Middle frontal gyrus (tissue), 1 donor: Measurements from ENCODE around the gene FZD10.

Experiments used
- DNase-seq: peaks from one replicate; pipeline ENCODE4 v3.0.0-alpha.2; 2015; ENCODE audit warnings: low spot score; ENCODE audit errors: extremely low spot score

The FZD10 gene

DNA sequence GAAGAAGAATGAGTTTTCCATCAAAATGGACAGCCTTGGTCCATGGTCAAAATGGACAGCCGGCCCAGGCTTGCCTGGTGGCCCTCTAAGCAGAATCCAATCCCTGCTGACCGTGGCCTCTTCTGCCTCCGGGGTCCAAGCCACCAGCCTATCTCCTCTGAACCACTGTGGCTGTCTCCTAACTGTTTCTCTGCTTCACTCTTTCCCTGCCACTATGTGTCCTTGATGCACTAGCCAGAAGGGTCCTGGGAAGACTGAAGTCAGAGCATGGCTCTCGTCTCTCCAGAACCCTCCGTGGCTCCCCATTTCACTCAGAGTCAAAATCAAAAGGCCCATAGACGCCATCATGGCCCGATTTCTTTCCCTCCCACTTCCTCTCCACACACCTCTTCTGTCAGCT is 8.5 kb upstream of the FZD10 start:
- DNase-seq = no peak

DNA sequence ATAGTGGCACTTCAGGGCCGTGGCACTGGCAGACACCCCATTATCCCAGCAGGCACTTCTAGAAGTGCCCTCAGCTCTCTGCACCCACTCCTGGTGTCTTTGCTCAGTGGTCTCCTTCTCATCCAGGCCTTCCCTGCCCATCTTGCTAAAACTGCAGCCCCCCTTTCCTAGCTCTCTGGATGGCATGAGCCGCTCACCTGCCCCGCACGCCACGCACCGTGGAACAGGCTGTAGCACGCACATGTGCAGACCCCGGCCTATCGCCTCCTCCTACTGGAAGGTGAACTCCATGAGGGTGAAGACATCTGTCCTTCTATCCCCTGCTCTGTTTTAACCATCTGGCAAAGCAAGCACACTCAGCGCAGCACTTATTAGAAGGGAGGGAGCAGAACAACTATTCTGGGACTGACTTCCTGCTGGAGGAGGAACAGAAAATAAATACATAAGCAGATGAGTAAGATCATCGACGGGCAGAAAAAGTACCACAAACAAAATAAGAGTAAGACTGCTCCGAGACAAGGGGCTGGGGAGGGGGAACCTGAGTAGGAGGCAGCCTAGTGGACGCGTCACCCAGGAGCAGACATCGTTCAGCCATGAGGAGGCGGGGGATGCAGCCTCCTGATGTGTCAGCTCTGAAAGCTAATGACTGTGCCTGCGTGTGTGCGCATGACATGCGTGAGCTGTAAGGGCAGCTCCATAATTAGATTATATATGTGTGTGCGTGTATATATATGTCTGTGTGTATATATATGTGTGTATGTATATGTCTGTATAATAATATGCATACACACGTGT is 7.8 kb upstream of the FZD10 start:
- DNase-seq = no peak

DNA sequence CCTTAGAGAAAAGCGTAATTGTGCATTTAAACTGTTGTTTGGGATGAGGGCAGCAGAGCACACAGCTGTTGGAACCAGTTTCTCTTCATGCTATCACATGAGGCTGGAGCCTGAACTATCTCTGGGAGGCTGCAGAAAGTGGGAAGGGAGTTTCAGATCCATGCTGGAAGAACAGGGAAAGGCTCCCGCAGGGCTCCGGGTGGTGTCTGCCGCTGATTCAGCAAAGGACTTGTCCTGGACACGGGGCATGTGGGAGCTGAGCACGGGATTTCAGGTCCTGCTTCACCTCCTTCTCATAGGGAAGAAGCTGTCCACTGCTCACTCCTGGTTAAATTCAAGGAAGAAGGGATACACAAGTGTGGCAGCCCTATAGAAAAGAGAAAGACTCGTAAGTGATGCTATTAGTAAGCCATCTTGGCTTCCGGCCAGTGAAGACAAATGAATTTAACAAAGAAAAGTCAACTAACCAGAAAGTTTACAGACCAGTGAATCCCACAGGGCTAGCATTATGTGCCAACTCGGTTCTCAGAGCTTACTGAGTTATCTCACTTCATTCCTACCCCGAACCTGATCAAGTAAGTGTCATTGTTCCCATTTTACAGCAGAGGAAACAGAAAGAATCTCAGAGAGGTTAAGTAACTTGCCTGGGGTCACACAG is 6.7 kb upstream of the FZD10 start:
- DNase-seq = no peak

DNA sequence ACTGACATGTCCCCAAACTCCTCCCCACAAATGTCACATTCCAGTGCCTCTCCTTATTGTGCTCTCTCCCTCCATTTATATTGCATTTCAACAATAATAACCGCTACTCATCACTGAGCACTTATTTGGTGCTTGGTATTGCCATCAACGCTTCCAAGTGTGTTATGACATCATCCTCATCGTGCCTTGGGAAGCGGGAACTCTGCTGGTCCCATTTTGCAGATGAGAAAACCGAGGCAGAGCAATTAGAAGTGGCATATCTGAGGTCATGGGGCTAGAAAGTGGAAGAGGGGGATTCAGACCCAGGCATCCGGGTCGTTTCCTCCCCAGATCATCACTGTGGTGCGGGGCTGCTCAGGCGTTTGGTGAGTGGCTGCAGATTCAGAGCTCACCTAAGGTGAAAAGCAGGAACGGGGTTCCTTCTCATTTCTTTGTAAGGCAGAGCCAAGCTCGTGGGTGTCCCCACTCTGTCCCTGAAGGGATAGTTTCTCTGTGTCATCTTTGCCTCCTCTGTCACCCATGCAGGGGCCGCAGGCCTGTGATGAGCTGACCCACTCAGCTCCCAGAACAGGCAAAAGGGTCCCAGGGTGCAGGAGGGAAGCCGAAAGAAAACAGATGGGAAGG is 5.5 kb upstream of the FZD10 start:
- DNase-seq = no peak

- DNase-seq = no peak
Observed at GRCh38 chr12:130157998-130158753, 4.1 kb upstream of the FZD10 start.

DNA sequence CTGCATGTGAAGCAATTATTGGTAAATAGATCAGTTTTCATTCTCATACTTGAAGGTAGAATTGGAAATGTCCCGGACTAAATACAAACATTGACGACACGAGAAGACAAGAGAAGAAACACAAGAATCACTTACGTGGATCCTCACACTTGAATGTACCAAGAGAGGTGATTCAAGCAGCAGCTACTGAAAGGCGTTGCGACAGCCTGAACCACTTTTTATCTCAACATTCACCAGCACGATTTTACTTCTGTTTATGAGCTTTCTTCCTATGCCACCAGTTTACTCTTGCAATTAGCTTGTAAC is 3.6 kb upstream of the FZD10 start:
- no peak for DNase-seq

DNA sequence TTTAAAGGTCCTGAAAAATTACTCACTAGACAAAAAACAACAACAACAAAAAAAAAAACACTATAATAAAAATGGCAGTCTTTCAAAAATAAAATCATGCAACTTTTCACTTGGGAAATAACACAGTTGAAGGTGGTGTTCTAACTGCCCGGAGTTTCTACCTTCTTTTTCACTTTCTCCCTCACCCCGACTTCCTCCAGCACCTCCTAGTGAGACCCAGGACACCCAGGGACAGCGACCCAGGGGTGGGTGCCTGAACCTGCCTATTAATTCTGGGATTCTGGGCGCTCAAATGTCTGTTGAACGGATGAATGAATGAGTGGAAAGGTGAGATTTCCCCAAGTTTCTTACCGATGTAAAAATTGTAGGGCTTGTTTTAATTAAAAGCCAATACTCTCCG is 2.0 kb upstream of the FZD10 start:
- DNase-seq = no peak

DNA sequence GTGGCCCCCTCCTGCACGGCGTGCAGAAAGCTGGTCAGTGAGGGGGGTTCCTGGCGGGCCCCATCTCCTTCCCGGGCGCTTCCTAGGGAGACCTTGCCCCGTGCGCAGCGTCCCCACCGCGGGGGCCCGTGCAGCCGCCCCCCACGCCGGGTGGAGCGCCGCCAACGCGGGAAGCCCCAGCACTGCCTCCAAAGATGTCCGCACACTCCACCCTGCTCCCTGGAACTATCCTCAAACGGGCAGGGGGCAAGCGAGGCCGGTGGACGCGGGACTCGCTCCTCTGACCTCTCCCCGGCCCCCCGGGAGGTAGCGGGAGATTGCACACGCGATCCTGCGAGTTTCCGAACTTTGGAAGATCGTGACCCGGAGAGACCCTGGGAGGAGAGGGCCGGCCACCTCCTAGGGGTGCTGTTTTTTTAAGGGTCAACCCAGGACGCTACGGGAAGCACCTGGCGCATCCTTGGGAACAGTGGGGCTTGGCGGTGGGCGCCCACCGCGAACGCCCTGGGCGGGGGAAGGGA is 1.5 kb upstream of the FZD10 start:
- DNase-seq = no peak

DNA sequence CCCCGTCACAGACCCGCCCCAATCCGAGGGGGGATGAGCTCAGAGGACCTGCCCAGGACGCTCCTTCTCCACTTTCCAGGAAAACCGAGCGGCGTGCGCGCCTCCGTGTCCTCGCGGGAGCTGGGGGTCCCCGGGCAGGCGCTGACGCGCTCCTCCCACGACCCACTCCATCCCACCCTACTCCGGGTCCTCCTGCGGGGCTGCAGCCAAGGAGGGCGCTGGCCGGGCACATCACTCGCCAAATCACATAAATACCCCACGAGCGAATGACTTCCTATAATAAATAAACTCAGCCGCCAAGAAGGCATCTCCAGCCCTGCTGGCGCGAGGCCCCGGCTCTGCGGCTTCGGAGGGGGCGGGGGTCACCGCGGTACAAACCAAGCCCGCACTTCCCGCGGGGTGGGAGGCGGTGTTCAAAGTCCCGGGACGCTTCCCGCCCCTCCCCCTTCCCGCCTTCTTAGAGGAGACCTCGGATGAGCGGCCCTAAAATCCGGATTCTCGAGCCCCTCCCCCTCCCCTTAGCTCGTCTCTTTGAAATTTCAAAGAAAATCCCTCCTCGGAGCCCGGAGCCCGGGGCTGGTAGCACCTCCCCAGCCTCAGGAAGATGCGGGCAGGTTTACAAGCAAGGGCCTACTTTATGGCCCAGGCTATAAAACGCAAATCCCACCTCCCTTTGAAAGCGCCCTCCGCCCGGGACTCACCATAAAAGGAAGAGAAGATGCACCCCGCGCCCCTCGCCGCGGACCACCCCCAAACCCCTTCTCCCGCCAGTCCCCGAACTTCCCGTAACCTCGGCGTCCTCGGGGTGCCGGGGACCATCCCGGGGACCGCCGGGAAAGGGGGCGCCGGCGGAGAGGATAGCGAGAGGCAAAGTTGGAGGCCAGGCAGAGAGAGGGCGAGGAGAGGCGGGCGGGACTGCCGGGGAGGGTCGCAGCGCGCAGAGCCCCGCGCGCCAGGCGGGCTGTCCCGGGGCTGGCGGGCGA is 712 bp upstream of the FZD10 start:
- no peak for DNase-seq

DNA sequence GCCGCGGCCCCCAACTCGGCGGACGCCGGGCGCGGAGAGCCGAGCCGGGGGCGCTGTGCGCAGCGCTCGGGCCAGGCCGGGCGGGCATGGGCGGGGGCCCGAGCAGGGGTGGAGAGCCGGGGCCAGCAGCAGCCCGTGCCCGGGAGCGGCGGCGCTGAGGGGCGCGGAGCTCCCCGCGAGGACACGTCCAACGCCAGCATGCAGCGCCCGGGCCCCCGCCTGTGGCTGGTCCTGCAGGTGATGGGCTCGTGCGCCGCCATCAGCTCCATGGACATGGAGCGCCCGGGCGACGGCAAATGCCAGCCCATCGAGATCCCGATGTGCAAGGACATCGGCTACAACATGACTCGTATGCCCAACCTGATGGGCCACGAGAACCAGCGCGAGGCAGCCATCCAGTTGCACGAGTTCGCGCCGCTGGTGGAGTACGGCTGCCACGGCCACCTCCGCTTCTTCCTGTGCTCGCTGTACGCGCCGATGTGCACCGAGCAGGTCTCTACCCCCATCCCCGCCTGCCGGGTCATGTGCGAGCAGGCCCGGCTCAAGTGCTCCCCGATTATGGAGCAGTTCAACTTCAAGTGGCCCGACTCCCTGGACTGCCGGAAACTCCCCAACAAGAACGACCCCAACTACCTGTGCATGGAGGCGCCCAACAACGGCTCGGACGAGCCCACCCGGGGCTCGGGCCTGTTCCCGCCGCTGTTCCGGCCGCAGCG is 639 bp downstream of the FZD10 start:
- DNase-seq = no peak

DNA sequence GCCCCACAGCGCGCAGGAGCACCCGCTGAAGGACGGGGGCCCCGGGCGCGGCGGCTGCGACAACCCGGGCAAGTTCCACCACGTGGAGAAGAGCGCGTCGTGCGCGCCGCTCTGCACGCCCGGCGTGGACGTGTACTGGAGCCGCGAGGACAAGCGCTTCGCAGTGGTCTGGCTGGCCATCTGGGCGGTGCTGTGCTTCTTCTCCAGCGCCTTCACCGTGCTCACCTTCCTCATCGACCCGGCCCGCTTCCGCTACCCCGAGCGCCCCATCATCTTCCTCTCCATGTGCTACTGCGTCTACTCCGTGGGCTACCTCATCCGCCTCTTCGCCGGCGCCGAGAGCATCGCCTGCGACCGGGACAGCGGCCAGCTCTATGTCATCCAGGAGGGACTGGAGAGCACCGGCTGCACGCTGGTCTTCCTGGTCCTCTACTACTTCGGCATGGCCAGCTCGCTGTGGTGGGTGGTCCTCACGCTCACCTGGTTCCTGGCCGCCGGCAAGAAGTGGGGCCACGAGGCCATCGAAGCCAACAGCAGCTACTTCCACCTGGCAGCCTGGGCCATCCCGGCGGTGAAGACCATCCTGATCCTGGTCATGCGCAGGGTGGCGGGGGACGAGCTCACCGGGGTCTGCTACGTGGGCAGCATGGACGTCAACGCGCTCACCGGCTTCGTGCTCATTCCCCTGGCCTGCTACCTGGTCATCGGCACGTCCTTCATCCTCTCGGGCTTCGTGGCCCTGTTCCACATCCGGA is 1.4 kb downstream of the FZD10 start:
- no peak for DNase-seq

- DNase-seq = no peak
Observed at GRCh38 chr12:130164216-130164542, 1.9 kb downstream of the FZD10 start.

DNA sequence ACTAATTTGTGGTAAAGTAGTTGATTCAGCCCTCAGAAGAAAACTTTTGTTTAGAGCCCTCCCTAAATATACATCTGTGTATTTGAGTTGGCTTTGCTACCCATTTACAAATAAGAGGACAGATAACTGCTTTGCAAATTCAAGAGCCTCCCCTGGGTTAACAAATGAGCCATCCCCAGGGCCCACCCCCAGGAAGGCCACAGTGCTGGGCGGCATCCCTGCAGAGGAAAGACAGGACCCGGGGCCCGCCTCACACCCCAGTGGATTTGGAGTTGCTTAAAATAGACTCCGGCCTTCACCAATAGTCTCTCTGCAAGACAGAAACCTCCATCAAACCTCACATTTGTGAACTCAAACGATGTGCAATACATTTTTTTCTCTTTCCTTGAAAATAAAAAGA is 2.7 kb downstream of the FZD10 start:
- DNase-seq = no peak

DNA sequence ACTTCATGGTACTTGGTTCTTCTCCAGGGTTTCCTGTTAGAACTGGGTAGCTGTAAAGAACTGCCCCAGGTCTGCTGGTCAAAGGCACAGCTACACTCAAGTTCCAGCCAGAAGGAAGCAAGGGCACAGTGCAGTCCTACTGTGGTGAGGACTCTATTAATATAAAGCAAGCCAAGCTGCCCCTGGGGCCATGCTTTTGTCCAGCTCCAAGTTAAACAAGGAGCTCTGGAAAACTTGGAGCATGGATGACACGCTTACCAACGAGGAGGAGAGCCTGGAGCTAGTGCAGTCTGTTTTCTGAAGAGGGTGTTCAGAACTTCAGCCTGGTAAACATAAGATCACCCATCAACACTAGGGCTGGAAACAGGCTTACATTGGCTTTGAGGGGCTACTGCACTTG is 4.0 kb downstream of the FZD10 start:
- no peak for DNase-seq

DNA sequence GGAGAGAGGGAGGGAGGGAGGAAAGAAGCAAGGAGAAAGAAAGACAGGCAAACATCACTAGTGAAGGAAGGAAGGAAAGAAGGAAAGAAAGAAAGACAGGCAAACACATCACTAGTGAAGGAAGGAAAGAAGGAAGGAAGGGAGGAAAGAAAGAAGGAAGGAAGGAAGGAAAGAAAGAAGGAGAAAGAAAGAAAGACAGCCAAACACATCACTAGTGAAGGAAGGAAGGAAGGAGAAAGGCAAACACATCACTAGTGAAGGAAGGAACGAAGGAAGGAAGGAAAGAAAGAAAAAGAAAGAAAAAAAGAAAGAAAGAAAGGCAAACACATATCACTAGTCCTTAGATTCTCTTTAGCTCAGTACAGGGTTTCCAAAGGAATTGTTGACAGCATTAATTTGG is 5.3 kb downstream of the FZD10 start:
- DNase-seq = no peak

GRCh38 chr12:130169256-130169655 is 7.0 kb downstream of the FZD10 start:
- no peak for DNase-seq

DNA sequence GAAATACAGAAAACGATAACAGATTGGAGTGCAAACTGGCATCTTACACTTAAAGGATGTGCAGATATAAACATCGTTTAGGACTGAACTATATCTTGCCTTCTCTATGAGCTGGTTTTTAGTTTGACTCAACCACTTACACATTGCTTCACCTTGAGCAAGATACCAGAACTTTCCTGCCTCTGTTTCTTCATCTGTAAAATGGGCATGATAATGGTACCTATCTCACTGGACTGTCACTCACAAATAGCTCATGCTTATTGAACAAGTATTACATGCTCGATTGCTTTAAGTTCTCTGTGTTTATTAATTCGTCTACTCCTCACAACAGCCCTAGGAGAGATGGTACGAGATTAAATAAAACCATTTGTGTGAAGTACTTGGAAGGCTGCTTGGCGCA is 7.7 kb downstream of the FZD10 start:
- DNase-seq = no peak

DNA sequence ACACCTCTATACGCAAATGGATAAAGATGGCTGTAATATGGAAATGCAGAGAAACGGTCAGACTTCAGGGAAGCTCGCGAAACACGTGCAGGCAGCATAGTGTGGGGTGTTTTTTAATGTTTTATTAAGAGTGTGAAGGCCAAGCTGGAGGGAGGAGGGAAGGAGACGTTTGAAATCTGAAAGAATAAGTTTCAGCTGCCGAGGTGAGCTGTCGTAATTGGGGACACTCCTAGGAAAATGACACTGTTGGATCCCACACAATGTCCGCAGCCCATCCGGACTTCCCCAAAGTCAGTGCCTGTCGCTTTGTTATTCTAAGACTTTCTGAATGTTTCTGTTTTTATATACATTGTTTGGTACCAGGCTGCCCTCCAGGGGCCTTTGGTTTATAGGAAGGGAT is 8.3 kb downstream of the FZD10 start:
- no peak for DNase-seq

DNA sequence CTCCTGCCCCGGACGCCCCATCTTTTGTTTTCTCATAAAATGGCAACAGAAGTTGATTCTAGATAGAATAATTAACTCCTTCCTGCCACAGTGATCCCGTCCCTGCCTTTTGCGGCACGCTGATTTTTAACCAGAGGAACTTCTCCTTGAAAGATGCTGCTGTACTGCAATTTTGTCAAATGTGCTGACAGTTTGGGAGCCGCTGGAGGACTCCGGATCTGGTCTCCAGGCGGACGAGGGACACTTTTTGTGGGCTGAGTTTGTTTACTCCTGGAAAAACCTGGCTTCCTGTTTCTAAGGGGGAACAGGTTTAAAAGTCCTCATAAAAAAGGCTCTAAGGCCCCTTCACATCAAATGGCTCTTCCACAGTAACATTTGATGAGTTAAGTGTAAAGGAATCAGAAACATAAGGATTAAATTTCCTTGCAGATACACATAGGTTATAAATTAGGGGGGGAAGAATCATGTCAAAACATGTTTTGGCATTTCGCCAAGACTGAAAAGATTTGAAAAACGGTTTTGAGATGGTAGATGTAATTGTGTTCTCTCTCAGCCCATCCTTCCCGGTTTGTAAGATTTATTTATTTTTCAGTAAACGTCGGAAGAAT is 15.5 kb downstream of the FZD10 start:
- DNase-seq = no peak
